HEK293 (cell line): Measurements from ENCODE around the gene ADAMTS16.
A peak's percentile ranks its signal among the peaks of the same experiment; 100 is the strongest.

ENCODE experiments used
- CTCF ChIA-PET: fragments of 350-600 bp; formaldehyde crosslinking; extraction: SDS; loops from one replicate; lab custom pipeline; 2021; ENCODE audit warnings: antibody characterized with exemption; lab: Yijun Ruan, JAX
- POLR2A ChIA-PET: fragments of 300-600 bp; formaldehyde crosslinking; extraction: SDS; loops from one replicate; lab custom pipeline; 2020; ENCODE audit warnings: antibody characterized with exemption, inconsistent platforms; lab: Yijun Ruan, JAX
- H3K27ac ChIP-seq: fragments of 200-500 bp; sonication (Bioruptor generic); 2 replicates; pipeline ENCODE4 v1.5.1; 2014; ENCODE audit warnings: low read depth, low read length, control low read depth, inconsistent platforms; ENCODE audit errors: extremely low read depth
- H3K36me3 ChIP-seq, 2 experiments: fragments of 200-500 bp in 1 of 2; sonication (Bioruptor generic) in 1 of 2; 1 replicate in 1 of 2; 2 replicates in 1 of 2; pipeline ENCODE4 v1.5.1; 2014 to 2017; ENCODE audit warnings: inconsistent platforms in 2 of 2, low read length in 2 of 2; ENCODE audit not compliant: control insufficient read depth in 2 of 2, insufficient read depth in 1 of 2
- H3K4me1 ChIP-seq: fragments of 200-500 bp; sonication (Bioruptor generic); 2 replicates; pipeline ENCODE4 v1.5.1; 2014; ENCODE audit warnings: mild to moderate bottlenecking, low read length, inconsistent platforms; ENCODE audit not compliant: control insufficient read depth, insufficient read depth
- H3K4me3 ChIP-seq: 2 replicates; pipeline ENCODE4 v1.5.1; 2011; ENCODE audit warnings: low read depth, mild to moderate bottlenecking, control low read depth, low read length, moderate library complexity
- H3K9me3 ChIP-seq: fragments of 200-500 bp; sonication (Bioruptor generic); 2 replicates; pipeline ENCODE4 v1.5.1; 2014; ENCODE audit warnings: low read depth, low read length, inconsistent platforms; ENCODE audit not compliant: control insufficient read depth, insufficient read depth
- BCL11A ChIP-seq: fragments of 450-650 bp; formaldehyde crosslinking; IDR thresholded peaks from 2 replicates; pipeline ENCODE4 v1.5.1; 2016; ENCODE audit warnings: low read depth, missing biosample characterization, missing genetic modification characterization
- BCL11B ChIP-seq: fragments of 450-650 bp; formaldehyde crosslinking; IDR thresholded peaks from 2 replicates; pipeline ENCODE4 v1.5.1; 2016; ENCODE audit warnings: low read depth, missing biosample characterization, missing genetic modification characterization
- EGR2 ChIP-seq: fragments of 450-650 bp; formaldehyde crosslinking; IDR thresholded peaks from 2 replicates; pipeline ENCODE4 v1.5.1; 2016; ENCODE audit warnings: low read depth, missing biosample characterization, missing genetic modification characterization
- KLF8 ChIP-seq: fragments of 450-650 bp; formaldehyde crosslinking; IDR thresholded peaks from 2 replicates; pipeline ENCODE4 v1.5.1; 2016; ENCODE audit warnings: missing biosample characterization, missing genetic modification characterization
- KLF9 ChIP-seq: fragments of 450-650 bp; formaldehyde crosslinking; IDR thresholded peaks from 2 replicates; pipeline ENCODE4 v1.5.1; 2016; ENCODE audit warnings: missing biosample characterization, missing genetic modification characterization, low read depth
- SALL2 ChIP-seq: fragments of 450-650 bp; formaldehyde crosslinking; IDR thresholded peaks from 2 replicates; pipeline ENCODE4 v1.5.0; 2017; ENCODE audit warnings: missing biosample characterization, mild to moderate bottlenecking, missing genetic modification characterization, borderline replicate concordance
- TRIM28 ChIP-seq: IDR thresholded peaks from 2 replicates; pipeline ENCODE4 v1.6.1; 2011; ENCODE audit warnings: low read length, control low read depth, borderline replicate concordance
- ZBTB21 ChIP-seq: fragments of 450-650 bp; formaldehyde crosslinking; IDR thresholded peaks from 2 replicates; pipeline ENCODE4 v1.5.1; 2017; ENCODE audit warnings: missing biosample characterization, missing genetic modification characterization
- ZFP69B ChIP-seq: fragments of 450-650 bp; formaldehyde crosslinking; IDR thresholded peaks from 2 replicates; pipeline ENCODE4 v1.5.1; 2016; ENCODE audit warnings: missing biosample characterization, missing genetic modification characterization
- ZNF16 ChIP-seq: fragments of 450-650 bp; formaldehyde crosslinking; IDR thresholded peaks from 2 replicates; pipeline ENCODE4 v1.5.1; 2016; ENCODE audit warnings: low read depth, missing biosample characterization, missing genetic modification characterization
- ZNF23 ChIP-seq: fragments of 450-650 bp; formaldehyde crosslinking; IDR thresholded peaks from 2 replicates; pipeline ENCODE4 v1.5.1; 2016; ENCODE audit warnings: missing biosample characterization, missing genetic modification characterization, borderline replicate concordance
- ZNF239 ChIP-seq: fragments of 450-650 bp; formaldehyde crosslinking; IDR thresholded peaks from 2 replicates; pipeline ENCODE4 v1.5.1; 2016; ENCODE audit warnings: missing biosample characterization, missing genetic modification characterization
- ZNF266 ChIP-seq: fragments of 450-650 bp; formaldehyde crosslinking; IDR thresholded peaks from 2 replicates; pipeline ENCODE4 v1.5.1; 2016; ENCODE audit warnings: missing biosample characterization, missing genetic modification characterization, low read depth
- ZNF302 ChIP-seq: fragments of 450-650 bp; formaldehyde crosslinking; IDR thresholded peaks from 2 replicates; pipeline ENCODE4 v1.5.1; 2016; ENCODE audit warnings: missing biosample characterization, missing genetic modification characterization, low read depth
- ZNF426 ChIP-seq: fragments of 450-650 bp; formaldehyde crosslinking; IDR thresholded peaks from 2 replicates; pipeline ENCODE4 v1.5.1; 2017; ENCODE audit warnings: missing biosample characterization, missing genetic modification characterization, mild to moderate bottlenecking, inconsistent platforms, moderate library complexity
- ZNF510 ChIP-seq: fragments of 450-650 bp; formaldehyde crosslinking; IDR thresholded peaks from 2 replicates; pipeline ENCODE4 v1.5.1; 2018; ENCODE audit warnings: mild to moderate bottlenecking, missing genetic modification characterization, missing biosample characterization; ENCODE audit not compliant: insufficient replicate concordance
- ZNF600 ChIP-seq: fragments of 450-650 bp; formaldehyde crosslinking; IDR thresholded peaks from 2 replicates; pipeline ENCODE4 v1.5.1; 2016; ENCODE audit warnings: missing biosample characterization, missing genetic modification characterization
- ZNF621 ChIP-seq: fragments of 450-650 bp; formaldehyde crosslinking; IDR thresholded peaks from 2 replicates; pipeline ENCODE4 v1.5.1; 2017; ENCODE audit warnings: missing biosample characterization, missing genetic modification characterization
- ZNF629 ChIP-seq: fragments of 450-650 bp; formaldehyde crosslinking; IDR thresholded peaks from 2 replicates; pipeline ENCODE4 v1.5.1; 2017; ENCODE audit warnings: missing biosample characterization, missing genetic modification characterization
- ZNF670 ChIP-seq: fragments of 450-650 bp; formaldehyde crosslinking; IDR thresholded peaks from 2 replicates; pipeline ENCODE4 v1.5.1; 2016; ENCODE audit warnings: missing biosample characterization, missing genetic modification characterization, low read depth
- ZNF791 ChIP-seq: fragments of 450-650 bp; formaldehyde crosslinking; IDR thresholded peaks from 2 replicates; pipeline ENCODE4 v1.5.1; 2016; ENCODE audit warnings: missing biosample characterization, missing genetic modification characterization
- ZNF843 ChIP-seq: fragments of 450-650 bp; formaldehyde crosslinking; IDR thresholded peaks from 2 replicates; pipeline ENCODE4 v1.5.1; 2016; ENCODE audit warnings: missing biosample characterization, missing genetic modification characterization
- TF ChIP-seq, protein P1 (sequence below): fragments of 450-650 bp; formaldehyde crosslinking; IDR thresholded peaks from 2 replicates; pipeline ENCODE4 v1.5.1; 2016; ENCODE audit warnings: missing biosample characterization, missing genetic modification characterization
- TF ChIP-seq, protein P2 (sequence below): fragments of 450-650 bp; formaldehyde crosslinking; IDR thresholded peaks from 2 replicates; pipeline ENCODE4 v1.5.1; 2016; ENCODE audit warnings: missing biosample characterization, missing genetic modification characterization
- TF ChIP-seq, protein P3 (sequence below): fragments of 450-650 bp; formaldehyde crosslinking; IDR thresholded peaks from 2 replicates; pipeline ENCODE4 v1.5.1; 2017; ENCODE audit warnings: missing biosample characterization, missing genetic modification characterization
- TF ChIP-seq, protein P4 (sequence below): fragments of 450-650 bp; formaldehyde crosslinking; IDR thresholded peaks from 2 replicates; pipeline ENCODE4 v1.5.1; 2017; ENCODE audit warnings: missing biosample characterization, missing genetic modification characterization
- TF ChIP-seq, protein P5 (sequence below): IDR thresholded peaks from 2 replicates; pipeline ENCODE4 v1.6.1; 2011; ENCODE audit warnings: mild to moderate bottlenecking, low read depth, low read length, borderline replicate concordance

Gene ADAMTS16

DNA sequence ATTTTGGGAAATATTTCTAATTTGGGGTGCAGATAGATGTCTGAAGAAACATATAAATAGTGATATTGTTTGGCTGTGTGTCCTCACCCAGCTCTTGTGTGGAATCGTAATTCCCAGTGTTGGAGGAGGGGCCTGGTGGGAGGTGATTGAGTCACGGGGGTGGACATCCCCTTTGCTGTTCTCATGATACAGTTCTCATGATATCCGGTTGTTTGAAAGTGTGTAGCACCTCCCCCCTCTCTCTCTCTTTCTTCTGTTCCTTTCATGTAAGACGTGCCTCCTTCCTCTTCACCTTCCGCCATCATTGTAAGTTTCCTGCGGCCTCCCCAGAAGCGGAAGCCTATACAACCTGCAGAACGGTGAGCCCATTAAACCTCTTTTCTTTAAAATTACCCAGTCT is 11.4 kb upstream of the ADAMTS16 start:
- Histone ChIP-seq H3K4me1 (0 out of 2 replicates have a peak, but pooled peaks cover 4% of the 10 kb centered on the region), H3K4me3 (no peak overlapping the region), H3K9me3 (no peaks in the 10 kb centered on the region), H3K36me3 (no peaks in the 10 kb centered on the region)
- CTCF ChIA-PET, result interaction anchor here (0.5 kb wide), 1 partner anchor 540 kb away, joined by 3 read pairs; no protein-coding TSS in a partner anchor
- TF ChIP-seq ZFP69B (tag by site-specific recombination), result no peak
- no peak for TF ChIP-seq KLF9
- no peak for TF ChIP-seq ZNF16 (tag by site-specific recombination)
- peak; percentile 38; the same call in 1 of the 2 replicates for TF ChIP-seq EGR2
- TF ChIP-seq, all 188 proteins: peak for 1
- POLR2A ChIA-PET, result no interaction called here
- no peak overlapping the region for H3K27ac ChIP-seq

DNA sequence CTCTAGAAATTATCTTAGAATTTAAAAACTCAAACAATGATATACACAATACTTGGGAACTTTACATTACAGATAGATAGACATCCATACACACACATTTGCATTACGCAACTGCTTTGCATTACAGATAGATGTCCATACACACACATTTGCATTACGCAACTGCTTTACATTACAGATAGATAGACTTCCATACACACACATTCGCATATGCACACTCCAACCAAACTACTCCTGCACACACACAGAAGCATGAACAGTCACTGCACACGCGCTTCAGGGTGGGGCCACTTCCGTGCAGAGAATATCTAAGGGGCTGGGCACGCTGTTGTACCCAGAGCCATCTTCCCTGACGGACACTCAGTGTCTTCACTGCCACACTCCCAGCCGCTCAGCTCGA is 7.9 kb upstream of the ADAMTS16 start:
- Histone ChIP-seq H3K9me3 (no peaks in the 10 kb centered on the region), H3K4me1 (peaks cover 8% of the 10 kb centered on the region), H3K27ac (no peak overlapping the region)
- ChIA-PET POLR2A (no interaction called here), CTCF (interaction anchor here (0.7 kb wide), 1 partner anchor 241 kb away, joined by 5 read pairs; no protein-coding TSS in a partner anchor)
- TF ChIP-seq ZBTB21 (tag by site-specific recombination) (no peak), SALL2 (tag by site-specific recombination) (no peak), BCL11A (no peak), ZNF266 (tag by site-specific recombination) (no peak), ZNF426 (tag by site-specific recombination) (no peak), ZNF239 (tag by site-specific recombination) (no peak)
- TF ChIP-seq, protein P1, sequence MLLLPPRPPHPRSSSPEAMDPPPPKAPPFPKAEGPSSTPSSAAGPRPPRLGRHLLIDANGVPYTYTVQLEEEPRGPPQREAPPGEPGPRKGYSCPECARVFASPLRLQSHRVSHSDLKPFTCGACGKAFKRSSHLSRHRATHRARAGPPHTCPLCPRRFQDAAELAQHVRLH (tag by site-specific recombination), result no peak
- TF ChIP-seq, all 188 proteins: peak for 0
- Histone ChIP-seq H3K4me3 (no peak overlapping the region), H3K36me3 (no peaks in the 10 kb centered on the region)

DNA sequence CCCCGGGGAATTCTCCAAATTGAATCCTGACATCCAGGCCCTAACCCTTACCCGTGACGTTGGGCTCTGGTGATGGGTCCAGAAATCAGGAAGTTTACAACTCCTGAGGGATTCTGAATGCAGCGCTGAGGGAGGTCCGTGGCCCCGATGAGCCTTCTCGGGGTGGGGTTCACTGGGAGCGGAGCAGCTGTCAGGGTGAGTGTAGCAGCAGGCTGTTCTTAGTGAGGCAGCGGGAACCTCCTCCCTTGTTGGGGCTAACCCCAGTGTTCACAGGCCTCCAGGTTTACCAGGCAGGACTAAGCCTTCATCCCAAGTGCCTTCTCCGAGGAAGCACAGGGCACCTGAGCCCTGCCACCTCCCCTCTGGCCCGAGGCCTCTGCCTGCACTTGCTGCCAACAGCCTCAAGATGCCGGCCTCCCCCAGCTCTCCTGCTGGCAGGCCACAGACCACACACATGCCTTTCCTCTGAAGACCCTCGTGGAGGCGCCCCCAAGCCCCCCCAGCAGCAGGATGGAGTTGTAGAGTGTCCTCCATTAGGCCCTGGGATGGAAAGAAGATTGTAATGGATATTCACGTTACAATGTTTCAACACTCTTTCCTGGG is 7.3 kb upstream of the ADAMTS16 start:
- Histone ChIP-seq H3K36me3 (no peaks in the 10 kb centered on the region), H3K4me1 (peaks cover 8% of the 10 kb centered on the region), H3K27ac (no peak overlapping the region), H3K4me3 (no peak overlapping the region), H3K9me3 (no peaks in the 10 kb centered on the region)
- ChIA-PET CTCF (interaction anchor here (0.7 kb wide), 1 partner anchor 242 kb away, joined by 5 read pairs; no protein-coding TSS in a partner anchor), POLR2A (no interaction called here)
- no peak for TF ChIP-seq ZNF629 (tag by site-specific recombination)
- no peak for TF ChIP-seq BCL11B (tag by site-specific recombination)
- TF ChIP-seq ZNF239 (tag by site-specific recombination), result no peak
- no peak for TF ChIP-seq TRIM28
- TF ChIP-seq, protein P2, sequence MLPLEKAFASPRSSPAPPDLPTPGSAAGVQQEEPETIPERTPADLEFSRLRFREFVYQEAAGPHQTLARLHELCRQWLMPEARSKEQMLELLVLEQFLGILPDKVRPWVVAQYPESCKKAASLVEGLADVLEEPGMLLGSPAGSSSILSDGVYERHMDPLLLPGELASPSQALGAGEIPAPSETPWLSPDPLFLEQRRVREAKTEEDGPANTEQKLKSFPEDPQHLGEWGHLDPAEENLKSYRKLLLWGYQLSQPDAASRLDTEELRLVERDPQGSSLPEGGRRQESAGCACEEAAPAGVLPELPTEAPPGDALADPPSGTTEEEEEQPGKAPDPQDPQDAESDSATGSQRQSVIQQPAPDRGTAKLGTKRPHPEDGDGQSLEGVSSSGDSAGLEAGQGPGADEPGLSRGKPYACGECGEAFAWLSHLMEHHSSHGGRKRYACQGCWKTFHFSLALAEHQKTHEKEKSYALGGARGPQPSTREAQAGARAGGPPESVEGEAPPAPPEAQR (tag by site-specific recombination), result no peak
- TF ChIP-seq ZNF621 (tag by site-specific recombination), result no peak
- no peak for TF ChIP-seq ZNF791
- TF ChIP-seq, protein P3, sequence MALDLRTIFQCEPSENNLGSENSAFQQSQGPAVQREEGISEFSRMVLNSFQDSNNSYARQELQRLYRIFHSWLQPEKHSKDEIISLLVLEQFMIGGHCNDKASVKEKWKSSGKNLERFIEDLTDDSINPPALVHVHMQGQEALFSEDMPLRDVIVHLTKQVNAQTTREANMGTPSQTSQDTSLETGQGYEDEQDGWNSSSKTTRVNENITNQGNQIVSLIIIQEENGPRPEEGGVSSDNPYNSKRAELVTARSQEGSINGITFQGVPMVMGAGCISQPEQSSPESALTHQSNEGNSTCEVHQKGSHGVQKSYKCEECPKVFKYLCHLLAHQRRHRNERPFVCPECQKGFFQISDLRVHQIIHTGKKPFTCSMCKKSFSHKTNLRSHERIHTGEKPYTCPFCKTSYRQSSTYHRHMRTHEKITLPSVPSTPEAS (tag by site-specific recombination), result no peak
- no peak for TF ChIP-seq ZNF23 (tag by site-specific recombination)
- TF ChIP-seq ZNF510 (tag by site-specific recombination), result no peak
- no peak for TF ChIP-seq KLF8 (tag by site-specific recombination)
- TF ChIP-seq, protein P4, sequence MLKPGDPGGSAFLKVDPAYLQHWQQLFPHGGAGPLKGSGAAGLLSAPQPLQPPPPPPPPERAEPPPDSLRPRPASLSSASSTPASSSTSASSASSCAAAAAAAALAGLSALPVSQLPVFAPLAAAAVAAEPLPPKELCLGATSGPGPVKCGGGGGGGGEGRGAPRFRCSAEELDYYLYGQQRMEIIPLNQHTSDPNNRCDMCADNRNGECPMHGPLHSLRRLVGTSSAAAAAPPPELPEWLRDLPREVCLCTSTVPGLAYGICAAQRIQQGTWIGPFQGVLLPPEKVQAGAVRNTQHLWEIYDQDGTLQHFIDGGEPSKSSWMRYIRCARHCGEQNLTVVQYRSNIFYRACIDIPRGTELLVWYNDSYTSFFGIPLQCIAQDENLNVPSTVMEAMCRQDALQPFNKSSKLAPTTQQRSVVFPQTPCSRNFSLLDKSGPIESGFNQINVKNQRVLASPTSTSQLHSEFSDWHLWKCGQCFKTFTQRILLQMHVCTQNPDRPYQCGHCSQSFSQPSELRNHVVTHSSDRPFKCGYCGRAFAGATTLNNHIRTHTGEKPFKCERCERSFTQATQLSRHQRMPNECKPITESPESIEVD, result no peak
- TF ChIP-seq ZNF302 (tag by site-specific recombination), result no peak
- TF ChIP-seq ZNF600 (tag by site-specific recombination), result no peak
- no peak for TF ChIP-seq ZNF16 (tag by site-specific recombination)
- no peak for TF ChIP-seq ZNF670 (tag by site-specific recombination)
- no peak for TF ChIP-seq ZNF843
- TF ChIP-seq, protein P5, sequence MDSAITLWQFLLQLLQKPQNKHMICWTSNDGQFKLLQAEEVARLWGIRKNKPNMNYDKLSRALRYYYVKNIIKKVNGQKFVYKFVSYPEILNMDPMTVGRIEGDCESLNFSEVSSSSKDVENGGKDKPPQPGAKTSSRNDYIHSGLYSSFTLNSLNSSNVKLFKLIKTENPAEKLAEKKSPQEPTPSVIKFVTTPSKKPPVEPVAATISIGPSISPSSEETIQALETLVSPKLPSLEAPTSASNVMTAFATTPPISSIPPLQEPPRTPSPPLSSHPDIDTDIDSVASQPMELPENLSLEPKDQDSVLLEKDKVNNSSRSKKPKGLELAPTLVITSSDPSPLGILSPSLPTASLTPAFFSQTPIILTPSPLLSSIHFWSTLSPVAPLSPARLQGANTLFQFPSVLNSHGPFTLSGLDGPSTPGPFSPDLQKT, result no peak
